Right forelimb (tissue), 1 donor: ENCODE data around the gene WNK2.

ENCODE experiments used
- DNase-seq: peaks from one replicate; pipeline ENCODE4 v3.0.0-alpha.2; 2018

Gene WNK2

DNA sequence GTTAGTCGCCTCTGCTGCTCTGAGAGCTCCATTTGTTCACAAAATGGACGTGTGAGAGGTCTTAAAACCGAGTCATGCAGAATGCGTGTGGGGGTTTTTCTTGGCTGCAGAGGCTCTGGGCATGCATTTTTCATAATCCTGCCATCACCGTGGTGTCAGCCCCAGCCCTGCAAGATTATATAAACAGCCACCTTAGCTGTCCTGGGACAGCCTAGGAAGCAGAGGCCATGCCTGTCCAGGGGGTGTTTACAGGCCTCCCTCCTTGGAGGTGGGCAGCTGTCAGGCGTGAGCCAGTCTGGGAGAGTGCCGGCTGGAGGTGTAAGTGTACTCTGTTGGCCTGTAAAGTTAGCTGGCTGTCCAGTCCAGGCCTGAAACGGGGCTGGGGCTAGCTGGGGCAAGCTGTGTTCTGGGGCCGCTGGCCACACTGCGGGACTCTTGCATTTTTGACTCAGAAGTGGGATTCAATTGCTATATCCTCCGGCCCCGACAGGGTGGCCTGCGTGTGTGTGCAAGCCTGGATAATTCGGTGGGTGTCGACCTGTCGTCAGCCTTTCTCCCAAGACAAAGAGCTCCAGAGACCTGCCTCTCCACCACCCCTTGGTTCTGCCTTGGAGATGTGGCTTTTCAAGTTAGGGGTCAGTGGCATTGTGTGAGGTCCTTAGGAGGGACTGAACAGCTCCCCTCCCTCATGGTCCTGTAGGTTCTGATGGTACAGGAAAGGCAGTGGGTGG lies 2.4 kb downstream of the WNK2 start:
- no peak for DNase-seq

DNA sequence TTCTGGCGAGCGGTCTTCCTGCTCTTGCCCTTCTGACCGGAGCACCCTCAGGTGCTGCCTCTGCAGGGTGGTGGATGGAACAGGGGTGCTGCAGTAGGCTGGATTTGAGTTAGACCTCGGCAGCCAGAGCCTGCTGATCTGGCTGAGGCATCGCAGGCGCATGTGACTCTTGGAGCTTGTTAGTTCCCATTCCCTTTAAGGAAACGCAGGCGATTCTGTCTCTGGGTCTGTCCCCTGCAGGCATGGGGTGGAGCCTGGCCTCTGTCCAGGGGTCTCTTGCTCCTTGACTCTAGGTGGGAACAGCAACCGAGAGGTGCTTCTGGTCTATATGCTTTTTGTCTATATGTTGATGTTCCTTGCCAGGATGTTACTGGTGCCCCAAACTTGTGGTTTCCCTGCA lies 3.1 kb downstream of the WNK2 start:
- no peak for DNase-seq

DNA sequence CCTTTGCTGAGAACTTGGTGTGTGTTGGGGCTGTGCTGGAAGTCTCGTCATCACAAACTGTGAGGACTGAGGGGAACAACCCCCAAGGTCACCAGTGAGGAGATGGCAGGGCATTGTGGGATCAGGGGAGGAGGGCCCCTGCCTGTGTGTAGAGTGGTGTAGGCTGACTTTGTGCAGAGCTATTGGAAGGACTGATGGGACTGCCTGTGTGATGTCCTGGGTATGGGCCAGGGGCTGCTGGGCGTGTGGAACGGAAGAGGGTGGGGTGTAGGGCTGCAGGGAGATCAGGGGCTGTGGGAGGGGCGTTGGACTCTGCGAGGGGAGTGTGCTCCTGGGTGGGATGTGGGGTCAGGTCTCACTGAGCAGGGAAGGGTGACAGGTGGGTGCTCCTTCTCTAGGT lies 3.6 kb downstream of the WNK2 start:
- DNase-seq: no peak

DNA sequence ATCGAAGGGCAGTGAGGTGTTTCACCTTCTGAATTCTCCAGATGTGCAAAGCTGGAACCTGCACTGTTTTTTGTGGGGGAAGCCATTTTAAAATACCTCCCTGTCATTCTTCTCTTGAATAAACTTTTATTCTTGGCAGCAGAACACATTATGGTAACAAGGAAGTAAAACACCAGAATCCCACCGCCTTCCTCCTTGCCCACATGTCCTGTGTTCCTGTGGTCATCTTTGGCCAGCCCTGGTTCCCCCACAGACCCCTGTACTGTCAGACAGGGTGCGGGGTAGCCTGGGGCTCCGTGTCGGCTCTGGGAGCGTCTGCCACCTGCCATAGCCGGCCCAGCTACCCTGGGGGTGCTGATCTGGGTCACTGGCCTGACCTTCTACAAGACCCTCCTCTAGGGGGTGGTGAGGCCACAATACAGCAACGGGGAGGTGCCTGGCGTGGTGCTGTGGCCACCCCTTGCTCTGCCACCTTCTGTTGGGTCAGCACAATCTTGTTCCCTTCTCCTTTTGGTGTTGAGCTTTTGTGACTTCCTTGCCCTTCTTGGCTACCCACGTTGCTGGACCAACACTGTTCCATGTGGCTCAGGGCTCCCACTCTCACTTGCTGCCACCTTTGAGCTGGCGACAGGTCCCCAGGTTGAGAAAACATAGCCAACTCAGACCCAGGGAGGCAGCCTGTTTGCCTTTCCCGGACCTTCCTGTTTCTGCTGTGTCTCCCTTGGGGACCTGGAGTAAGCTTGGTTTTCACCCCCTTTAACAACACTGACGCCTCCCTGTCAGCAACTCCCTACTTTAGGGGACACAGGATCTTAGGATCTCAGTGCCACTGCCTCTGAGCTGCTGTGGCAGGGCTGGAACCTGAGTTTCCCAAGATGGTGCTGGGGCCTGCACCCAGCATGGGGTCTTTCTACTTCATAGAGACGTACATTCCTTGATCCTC lies 4.8 kb downstream of the WNK2 start:
- no peak for DNase-seq

DNA sequence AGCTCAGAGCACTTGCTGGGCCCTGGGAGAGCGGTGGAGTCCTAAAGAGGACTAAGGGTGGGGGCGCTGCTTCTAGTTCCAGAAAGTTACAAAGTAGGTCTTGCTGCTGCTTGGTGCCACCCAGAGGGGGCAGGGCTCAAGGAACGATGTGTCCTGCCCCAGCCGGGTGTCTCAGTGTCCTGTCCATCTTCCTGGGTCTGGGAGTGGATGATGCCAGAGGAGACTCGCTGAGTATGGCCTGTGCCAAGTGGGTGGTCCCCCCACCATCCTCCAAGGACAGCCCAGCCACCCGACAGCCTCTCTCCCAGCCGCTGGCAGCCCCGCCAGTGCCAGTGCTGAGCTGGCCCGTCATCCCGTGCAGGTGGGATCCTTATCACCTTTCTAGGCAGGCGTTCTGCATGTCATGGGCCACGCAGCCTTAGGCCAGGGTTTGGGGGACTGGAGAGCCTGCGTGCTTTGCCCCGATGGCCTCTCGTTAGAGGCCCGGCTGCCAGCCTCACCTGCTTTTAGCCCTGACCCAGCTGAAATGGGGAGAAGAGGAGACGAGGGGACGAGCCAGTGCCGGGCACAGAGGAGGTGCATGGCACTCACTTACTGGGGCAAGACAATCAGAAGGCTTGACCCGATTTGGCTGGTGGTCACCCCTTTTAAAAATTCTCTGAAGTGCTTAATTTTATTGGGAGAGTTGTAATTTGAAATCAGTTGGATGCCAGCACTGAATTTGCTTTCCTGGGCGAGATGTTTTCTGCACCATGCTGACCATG lies 5.6 kb downstream of the WNK2 start:
- DNase-seq: no peak

DNA sequence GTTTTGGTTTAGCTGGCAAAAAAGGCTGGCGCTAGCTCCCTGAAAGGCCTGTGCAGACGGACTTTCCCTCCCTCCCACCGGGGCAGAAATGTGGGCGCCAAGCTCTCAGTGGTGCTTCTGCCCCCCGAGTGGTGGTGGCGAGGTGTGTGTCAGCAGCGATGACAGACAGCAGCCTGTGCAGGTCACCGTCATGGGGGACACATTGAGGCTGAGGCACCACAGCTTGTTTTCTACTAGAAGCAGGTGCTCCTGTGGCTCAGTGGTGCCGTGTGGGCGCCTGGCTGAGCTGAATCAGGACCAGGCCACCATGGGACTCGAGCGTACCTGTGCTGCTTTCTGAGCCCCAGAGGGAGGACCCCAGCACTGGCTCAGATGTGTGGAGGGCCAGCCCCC lies 6.2 kb downstream of the WNK2 start:
- DNase-seq: no peak

DNA sequence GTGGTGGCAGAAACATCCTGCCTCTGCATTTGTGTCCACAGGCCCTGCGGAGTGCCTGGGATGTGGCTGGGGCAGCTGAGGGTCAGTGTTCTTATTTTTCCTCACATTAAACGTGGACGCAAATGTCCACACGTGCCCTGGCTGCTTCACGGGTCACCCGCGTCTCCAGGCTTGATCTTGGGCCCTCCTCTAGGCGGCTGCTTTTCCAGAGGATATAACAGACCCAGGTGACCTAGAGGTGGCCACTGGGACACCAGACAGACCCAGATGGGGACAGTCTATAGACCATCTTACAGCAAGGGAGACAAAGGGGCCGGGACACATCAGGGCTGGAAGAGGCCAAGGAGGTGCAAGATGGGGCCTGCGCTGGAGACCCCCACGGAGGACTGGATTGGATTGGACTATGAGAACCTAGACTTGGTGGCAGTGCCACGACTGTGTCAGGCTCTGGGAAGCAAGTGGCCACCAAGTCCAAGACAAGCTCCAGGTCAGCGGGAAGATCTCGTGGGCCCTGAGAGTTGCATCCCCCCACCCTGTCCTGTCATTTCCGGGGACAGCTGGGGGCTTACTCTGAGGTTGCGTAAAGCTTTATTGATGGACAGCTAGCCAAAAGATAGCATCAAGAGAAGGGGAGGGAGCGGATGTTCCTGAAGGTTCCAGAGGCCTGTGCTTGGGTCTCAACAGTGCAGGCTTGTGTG lies 6.9 kb downstream of the WNK2 start:
- no peak for DNase-seq

DNA sequence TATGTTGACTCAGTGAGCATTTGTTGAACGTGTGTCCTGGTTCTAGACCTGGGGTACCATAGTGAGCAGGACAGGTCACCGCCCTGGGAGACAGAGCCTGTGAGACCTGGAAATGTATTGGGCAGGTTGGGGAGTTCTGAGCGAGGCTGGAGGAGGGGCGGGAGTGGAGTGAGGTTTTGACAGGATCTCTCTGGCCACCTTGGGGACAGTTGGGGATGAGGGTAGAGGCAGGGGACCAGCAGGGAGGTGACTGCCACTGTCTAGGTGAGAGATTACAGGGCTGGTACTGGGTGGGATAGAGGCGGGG lies 7.4 kb downstream of the WNK2 start:
- no peak for DNase-seq

DNA sequence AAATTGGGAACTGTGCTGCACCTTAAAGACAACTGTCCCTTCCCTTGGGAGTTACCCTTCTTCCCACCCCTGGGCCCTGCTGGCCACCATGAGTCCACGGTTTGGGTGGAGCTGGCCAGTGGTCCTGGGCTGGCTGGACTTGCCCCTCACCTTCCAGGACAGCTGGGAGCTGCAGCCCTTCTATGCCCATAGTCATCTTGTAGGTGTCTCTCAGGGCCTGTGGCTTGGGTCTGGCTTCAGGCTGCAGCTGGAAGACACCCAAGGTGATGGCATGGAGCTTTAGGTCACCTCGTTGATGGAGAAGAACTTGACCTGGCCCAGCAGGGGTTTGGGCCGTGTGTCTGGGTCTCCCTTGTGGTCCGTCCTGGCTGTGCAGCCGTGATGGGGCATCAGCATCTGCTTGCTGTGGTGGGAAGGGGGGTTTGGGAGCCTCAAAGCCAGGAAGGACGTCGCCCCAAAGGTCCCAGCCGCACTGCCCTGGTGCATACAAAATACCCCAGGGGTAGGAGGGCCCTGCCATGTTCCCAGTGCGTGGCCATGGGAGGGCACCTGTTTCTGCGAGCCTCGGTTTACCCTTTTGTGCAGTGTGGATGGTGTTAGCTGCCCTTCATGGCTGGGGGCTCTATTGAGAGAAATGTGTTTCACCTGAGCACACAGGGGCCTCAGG lies 8.9 kb downstream of the WNK2 start:
- DNase-seq: no peak

DNA sequence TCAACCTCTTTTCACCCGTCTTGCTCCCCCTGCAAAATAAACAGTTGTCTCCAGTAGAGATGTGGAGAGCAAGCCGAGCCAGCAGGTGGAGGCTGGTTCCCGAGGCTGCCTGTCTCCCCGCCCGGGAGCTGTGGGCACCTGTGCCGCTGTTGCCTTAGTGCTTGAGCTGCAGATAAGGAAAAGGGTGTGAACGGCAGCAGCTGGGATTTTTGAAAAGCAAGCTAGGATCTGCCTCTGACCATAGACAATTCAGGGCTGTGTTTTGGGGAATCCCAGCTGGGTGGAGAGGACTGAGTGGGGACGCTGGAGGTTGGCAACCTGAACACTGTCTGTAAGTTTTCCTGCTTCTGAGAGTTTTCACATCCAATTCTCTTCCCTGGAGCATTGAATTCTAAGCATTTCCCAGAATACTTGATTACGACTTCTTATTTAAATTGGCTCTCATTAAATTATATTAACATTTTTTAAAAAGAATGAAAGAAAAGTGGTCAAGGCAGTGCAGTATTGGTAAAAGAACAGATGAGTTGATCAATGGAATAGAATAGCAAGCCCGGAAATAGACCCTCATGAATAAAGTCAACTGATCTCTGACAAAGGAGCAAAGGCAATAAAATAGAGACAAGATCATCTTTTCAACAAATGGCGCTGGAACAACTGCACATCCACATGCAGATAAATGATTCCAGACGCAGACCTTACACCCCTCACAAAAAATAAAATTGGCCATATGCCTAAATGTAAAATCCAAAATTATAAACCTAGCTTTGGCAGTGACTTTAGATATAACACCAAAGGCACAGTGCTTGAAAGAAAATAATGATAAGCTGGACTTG lies 9.7 kb downstream of the WNK2 start:
- DNase-seq: no peak

DNA sequence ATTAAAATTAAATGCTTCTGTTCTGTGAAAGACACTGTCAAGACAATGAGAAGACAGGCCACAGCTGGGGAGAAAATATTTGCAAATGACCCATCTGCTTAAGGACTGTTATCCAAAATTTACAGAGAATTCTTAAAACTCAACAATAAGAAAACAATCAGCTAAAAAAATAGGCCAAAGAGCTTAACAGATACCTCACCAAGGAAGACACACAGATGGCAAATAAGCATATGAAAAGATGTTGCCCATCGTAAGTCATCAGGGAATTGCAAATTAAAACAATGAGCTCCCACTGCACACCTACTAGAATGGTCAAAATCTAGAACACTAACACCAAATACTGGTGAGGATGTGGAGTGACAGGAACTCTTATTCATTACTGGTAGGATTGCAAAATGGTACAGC lies 10.3 kb downstream of the WNK2 start:
- no peak for DNase-seq

DNA sequence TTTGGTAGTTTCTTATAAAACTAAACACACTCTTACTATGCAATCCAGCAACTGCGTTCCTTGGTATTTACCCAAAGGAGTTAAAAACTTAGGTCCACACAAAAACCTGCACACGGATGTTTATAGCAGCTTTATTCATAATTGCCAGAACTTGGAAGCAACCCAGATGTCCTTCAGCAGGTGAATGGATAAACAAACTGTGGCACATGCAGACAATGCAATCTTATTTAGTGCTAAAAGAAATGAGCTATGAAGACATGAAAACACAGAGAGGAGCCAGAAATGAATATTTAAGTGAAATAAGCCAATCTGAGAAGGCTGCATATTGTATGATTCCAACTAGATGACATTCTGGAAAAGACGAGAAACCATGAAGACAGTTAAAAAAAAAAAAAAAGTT lies 10.7 kb downstream of the WNK2 start:
- no peak for DNase-seq

DNA sequence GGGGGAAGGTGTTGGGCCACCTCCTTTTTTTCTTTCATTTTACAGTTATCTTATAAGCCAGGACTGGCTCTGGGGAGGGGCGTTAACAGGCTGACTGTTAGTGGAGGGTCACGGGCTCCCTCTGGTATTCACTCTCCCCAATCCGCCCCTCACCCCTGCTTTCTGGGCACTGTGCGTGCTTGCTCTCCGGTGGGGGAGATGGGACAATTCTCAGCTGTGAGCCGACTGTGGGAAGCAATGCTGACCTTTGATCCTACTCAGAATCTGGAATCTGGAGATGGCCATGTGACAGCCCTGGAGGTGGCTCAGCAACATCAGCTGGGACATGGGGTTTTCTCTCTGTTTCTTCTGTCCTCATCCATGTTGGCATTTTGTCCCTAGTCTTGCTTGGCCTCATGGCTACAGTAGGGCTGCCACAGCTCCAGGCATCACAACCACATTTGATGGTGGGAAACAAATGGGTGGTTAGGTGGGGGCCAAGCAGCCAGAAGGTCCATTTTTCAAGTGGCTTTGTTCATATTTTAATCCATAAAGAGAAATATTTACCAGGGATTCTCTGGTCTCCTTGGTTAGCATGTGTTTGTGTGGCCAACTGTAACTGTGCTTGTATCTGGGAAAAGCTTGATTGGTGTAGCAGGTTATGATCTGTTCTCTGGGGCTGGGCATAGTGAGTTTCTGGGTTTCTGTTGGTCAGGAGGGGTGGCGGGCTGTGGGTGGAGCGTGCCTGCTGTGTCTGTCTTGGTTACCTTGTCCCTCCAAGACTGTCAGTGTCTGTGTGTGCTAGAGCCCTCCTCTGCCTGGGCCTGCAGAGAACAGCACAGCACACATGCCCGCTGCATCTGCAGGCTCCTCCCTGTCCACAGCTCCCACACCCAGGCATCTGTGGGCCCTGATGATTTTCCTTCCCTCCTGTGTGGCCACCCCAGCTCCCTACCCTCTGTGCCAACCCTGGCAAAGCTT lies 12.4 kb downstream of the WNK2 start:
- no peak for DNase-seq

DNA sequence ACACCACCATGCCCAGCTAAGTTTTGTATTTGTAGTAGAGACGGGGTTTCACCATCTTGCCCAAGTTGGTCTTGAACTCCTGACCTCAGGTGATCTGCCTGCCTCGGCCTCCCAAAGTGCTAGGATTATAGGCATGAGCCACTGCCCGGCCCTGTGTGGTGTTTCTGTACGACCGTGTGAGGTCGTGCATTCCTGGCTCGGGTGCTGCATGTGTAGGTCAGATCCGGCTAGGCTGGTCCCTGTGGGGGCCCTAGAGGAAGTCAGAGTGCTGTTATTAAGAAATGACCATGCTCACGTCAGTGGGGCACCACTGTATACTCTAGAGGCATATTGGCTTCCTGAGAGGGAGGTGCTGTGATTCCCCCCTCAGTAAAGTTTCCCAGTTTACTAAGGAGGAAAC lies 13.7 kb downstream of the WNK2 start:
- no peak for DNase-seq

DNA sequence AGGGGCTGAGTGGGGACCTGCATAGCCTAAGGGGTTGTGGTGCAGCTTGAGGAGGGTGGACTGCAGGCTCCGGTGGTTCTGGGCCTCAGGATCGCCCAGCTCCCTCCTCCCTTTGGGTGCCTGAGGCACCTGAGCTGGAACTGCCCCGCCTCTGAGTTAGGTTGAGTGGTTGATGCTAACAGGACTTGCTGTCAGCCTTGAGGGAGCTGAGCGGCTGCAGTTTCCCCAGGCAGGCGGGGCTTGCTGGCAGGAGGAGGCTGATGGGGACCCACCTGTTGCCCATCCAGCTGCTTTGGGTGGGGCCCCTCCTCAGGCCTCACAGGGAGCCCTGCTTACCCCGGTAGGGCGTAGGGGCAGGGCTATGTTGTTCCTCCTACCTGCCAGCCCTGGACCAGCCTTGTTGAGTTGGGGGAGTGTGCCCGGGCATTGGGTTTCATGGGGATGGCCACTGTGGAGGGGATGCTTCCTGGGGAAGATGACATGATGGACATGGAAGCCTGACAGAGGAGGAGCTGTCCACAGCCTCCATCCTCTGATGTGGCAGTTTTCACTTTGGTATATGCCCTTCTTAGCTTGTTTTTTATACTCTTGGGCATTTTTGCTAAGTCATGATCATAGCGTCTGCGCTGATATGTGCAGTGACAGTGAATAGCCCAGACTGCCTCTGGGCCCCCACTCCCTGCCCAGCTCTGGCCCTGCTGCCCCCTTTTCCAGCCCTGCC lies 14.3 kb downstream of the WNK2 start:
- DNase-seq: no peak

DNA sequence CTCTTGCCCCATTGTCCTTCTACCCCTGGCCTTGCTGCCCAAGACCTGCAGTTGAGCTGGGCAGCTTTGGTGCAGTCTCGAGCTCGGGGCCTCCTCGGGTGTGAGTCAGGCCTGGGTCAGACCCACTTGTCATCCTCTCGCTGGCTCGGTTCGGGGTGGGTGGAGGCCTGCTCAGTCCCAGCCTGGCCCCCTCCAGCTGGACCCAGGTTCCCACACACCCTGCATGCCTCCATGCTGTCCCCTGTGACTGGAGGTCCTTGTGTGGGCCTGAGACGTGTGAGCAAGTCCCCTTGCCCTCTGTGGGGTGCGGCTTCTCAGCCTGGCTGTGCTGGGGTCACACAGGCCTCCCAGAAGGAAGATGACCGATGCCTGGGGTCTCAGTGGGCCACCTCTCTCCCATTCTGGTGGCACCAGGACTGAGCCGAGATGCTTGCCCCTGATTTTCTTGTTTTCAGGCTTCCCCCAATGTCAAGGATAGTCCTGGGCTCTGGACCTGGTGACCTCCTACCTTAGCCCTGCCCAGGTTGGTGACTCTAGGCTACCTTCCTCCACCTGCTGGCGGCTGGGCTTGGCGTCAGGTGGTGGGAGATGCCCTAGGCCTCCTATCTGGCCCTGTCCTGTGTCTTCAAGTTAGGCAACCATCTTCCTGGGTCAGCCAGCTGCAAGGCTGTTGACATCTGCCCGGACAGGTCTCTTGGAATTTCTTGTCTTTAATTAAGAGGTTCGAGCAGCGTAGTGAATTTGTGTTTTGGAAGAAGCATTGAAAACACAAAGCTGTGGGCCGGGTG lies 15.1 kb downstream of the WNK2 start:
- no peak for DNase-seq

DNA sequence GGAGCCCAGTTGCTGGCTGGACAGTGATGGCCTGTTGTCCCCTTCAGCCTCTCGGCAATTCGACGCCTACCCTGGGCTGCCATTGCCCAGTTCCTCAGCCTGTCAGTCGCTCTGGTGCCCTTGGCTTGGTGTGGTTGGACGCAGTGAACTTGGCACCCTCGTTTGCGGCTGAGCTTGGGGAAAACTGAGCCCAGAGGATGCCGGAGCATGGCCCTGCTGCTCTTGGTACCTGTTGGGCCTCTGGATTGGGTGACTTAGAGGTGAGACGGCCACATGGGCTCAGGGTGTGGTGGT lies 16.5 kb downstream of the WNK2 start:
- DNase-seq: no peak

DNA sequence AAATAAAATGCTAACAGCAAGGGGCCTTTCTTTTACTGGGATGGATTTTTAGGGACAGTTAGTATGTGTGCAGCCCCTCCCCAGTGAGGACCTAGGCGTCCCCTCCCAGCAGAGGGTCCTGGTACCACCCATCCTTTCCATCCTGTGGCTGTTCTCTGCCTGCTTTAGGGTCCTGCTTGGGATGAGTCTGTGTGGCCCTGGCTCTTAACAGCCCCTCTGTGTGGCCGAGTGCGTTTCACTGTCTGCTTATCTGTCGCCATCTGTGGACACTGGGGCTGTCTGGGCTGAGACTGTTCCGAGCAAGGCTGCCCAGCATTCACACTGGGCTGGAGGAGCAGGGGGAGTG lies 17.0 kb downstream of the WNK2 start:
- DNase-seq: no peak

DNA sequence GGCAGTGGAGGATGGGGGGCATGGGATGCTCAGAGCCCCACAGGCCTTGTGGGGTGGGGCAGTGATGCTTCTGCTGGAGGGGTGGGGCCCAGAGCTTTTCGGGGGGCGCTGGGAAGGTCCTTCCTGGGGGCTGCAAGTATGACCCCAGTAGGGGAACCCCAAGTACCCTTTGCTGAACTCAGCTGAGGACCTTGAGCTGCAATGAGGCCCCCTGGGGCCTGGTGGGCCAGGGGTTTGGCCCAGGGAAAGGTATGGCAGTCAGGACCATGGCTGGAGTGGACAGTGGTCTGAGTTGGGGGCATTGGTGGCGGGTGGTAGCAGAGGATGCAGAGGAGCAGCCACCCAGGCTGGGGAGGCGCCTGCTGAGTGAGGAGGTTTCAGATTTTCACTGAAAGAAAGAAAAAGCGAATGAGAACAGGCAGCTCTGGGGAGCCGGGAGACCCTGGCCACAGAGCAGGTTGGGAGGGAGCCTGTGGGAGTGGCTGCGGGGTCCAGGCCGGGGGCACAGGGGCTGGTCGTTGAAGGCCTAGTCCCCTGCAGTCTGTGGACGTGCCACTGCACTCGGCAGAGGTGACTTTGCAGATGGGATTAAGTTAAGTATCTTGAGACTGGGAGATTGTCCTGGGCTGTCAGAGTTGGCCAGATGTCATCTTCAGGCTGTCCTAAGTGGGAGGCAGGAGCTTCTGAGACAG lies 19.2 kb downstream of the WNK2 start:
- no peak for DNase-seq
